ENCODE data around the gene LBX1.

Gene LBX1, protein sequence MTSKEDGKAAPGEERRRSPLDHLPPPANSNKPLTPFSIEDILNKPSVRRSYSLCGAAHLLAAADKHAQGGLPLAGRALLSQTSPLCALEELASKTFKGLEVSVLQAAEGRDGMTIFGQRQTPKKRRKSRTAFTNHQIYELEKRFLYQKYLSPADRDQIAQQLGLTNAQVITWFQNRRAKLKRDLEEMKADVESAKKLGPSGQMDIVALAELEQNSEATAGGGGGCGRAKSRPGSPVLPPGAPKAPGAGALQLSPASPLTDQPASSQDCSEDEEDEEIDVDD

DNA sequence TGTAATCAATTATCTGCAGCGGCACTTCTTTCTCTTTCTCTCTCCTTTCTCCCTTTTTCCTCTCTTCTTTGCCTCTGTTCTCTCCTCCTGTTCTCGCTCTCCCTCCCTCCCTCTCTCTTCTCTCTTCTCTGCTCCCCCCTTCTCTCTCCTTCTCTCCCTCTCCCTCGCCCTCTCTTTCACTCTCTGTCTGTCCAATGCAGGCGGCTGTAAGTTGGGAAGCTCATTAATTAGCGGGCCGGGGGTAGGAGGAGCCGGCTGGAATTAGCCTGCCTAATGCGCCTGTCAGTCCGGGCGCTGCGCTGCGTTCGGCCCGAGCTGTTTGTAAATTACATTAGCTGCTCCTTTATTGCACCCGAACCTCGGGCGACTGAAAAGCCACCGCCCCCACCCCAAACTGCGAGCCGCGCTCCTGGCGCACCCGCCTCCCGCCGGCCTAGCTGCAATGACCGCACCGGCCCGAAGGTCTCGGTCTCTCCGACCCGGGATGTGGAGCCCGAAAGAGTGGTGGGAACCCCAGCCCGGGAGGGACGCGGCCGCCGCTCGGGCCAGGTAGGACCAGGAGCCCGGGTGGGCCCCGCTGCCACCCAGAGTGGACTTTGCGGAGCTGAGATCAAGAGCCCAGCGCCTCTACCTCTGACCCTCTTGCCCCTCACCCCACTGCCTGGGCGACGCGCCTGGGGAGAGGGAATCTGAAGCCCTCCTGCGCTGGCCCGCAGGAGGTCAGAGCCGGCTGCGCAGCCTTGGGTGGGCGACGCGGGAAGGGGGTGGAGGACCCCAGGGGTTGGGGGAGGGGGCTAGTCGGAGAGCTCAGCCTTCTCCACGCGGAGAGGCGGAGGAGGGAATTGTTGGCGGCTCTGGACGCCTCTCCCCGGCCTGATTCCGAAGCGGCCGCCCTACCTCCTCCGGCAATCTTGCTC, at the start of gene LBX1:
LBX1 (minus strand) TSS at position 198 of the 917 bp plus-strand sequence. CDS start 648 bp downstream, outside the sequence.
- no peak for DNase-seq (ENCODE audit: low spot score)

DNA sequence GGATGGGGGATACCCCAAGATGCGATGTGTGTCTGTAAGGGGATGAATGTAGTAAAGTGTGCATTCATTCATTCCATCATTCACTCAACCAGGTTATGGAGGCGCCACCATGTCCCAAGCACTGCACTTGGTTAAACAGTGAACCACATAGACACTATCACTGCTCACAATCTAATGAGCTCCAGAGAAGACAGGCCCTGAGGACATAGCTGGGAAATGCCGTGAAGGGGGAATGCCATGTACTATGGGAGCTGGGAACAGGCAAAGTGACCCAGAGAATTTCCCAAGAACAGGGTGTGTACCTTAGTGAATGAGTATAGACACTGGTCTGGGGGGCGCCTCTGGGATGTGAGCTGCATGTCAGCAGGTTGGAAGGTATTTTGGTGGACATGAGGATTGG, 44.5 kb upstream of the LBX1 start:
- no peak for DNase-seq (ENCODE audit: low spot score)

DNA sequence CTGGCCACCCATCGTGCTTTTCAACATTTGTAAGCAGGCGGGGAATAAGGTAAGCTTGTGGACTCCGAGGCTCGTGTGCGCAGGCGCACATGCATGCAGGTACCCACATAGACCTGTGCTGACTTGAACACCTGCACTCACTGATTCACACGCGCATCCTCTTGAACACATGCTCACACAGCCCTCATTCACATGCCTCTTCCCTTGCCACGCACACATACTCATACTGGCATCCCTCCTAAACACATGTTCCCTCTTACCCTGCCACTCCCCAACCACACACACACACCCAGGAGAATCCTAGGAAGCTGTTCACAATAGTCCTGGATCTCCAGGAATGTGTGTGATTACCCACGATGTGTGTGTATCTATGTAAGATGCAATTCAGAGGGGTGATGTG, 44.1 kb upstream of the LBX1 start:
- DNase-seq (ENCODE audit: low spot score) = no peak

DNA sequence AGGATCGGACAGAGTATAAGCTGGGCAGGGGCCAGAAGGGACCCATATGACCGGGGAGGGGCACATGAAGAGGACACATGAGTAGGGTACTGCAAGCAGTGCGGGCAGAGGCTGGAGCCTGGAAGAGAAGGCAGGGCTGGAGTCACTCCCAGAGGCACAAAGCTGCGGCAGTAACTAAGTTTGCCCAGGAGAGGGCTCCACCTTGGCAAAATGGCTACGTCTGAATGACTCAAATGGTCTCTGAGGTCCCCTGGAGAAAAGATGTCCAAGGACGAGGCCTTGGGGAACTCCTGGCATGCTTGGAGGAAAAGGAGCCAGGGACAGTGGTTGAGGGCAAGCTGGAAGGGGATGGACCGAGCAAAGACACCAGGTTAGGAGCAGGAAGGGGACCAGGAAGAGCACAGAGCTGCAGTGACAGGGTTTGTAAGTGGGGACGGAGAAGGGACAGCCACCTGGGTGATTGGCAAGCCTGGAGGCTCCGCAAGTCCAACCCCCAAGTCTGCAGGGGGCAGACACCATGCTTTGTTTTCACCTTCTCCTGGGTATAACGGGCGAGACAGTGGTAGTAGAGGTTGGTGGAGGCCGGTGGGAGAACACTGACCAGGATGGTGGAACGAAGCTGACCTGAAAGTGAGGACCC, 43.1 kb upstream of the LBX1 start:
- peak; percentile 87 for DNase-seq (ENCODE audit: low spot score)

DNA sequence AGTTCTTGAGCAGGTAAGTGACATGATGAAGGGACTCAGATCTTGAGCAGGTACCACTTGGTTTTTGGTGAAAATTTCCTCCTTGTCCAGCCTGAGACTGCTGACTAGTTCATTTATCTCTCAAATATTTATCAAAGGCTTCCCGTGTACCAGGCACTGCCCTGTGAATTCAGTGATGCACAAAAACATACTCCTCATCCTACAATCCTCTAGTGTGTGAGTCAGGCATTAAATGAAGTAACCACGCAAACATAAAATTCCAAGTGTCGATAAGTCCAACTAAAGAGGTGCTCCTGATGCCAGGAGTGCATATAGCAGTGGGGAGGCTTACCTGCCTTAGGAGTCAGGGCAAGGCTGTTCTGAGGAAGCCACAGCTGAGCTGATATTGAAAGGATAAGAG, 41.5 kb upstream of the LBX1 start:
- no peak for DNase-seq (ENCODE audit: low spot score)

DNA sequence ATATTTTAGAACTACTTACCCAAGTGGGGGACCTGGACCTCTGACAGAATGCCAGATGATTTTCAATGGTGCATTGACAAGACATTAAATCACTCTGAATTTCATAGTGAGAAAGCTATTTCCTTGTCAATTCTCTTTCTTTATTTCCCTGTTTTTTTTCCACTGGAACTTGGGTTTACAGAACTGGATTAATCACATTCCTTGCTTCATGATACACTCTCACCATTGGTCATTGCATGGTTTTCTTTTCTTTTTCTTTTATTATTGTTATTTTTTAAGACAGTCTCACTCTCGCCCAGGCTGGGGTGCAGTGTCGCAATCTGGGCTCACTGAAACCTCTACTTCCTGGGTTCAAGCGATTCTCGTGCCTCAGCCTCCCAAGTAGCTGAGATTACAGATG, 38.5 kb upstream of the LBX1 start:
- DNase-seq (ENCODE audit: low spot score) = no peak

DNA sequence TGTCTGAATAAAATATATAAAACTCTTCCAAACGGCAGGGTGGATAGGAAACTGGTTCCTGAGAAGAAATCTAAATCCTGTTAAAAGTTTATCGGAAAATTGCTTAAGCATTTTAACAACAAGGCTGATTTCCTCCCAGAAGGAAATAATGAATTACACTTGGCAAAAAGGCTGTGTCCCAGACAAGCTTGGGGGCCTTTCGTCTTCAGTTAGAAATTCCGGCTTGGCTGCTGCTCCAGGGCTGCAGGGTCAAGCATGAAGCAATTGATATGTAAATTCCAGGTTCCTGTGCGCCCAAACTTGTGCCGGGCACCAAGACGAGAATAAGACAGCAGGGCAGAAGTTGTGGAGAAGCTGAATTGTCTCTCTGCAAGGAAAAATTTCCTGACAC, 38.0 kb upstream of the LBX1 start:
- no peak for DNase-seq (ENCODE audit: low spot score)

DNA sequence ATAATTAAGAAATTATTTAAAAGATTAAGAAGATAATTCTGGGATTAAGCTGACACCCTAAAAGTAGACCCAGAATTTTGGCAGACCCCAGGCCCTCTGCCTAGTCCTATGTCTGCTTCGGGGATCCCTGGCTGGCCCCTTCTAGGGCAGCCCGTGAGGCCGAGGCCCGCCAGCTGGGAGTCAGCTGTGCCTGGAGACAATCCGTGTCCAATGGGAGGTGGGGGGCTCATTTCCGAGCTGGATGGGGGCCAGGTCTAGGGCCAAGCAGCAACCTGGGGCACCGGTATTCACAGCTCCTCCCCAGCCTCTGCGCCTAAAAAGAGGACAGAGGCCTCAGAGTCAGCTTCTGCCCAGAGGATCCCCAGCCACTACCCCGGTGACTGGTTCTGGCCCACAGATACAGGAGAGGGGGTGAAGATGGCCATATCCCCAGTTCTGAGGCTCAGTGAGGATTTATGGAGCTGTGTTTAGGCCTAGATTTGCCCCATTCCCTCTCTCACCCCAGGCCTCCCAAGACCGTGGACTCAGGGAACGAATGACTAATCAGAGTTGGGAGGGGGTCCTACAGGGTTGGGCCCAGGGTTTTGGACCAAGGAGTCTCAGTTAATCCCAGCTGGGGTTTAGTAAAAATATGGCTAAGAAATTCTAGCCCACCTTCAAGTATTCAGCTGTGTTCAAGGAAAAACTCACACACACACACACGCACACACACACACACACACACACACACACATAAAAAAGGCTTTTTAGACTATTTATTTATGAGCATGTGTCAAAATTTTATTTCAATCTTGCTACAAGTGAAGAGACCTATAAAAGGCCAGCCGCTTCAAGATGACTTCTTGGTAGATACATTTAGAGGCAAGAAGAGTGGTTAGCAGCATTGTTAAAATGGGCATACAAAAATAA, 37.4 kb upstream of the LBX1 start:
- DNase-seq (ENCODE audit: low spot score) = no peak

DNA sequence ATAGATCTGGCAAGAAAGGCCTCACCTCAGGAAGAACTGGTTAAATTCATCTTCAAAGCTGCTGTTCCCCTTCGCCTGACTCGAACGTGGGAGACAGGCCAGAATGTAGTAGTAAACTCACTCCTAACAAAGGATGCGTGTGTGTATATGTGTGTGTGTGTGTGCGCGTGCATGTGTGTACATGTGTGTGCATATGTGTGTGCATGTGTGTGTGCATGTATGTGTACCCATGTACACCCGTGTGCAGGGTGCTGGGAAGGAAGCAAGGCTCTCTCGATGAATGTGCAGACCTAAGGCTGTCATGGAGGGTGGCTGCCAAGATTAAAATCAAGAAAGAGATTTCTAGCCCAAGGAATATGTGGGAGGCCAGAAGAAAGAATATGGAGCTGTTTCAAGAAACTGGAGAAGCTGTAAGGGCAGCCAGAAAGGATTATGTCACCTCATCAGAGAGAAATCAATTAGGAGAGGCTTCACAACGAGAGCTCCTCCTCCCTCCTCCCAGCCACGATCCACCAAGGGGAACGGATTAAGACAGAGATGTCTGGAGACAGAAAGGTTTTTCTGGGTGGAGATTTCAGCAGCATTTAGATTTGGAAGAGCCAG, 34.0 kb upstream of the LBX1 start:
- no peak for DNase-seq (ENCODE audit: low spot score)

DNA sequence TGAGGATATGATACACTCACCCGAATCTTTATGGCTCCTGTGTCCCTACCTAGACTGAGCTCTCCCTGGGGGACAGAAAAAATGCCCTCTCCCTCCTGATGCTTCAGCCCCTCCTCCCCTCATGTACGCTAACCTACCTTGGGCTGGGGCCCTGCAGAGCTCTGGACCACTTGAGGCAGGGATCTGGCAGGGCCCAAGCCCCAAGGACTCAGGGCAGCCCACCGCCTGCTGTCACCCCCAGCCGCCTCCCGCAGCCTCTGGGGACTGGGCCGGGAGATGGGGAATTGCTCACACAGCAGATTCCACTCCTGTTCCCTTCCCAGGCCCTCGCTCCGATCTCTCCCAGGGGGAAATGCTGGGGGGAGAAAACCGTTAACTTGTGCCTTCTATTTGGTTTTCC, 32.9 kb upstream of the LBX1 start:
- DNase-seq (ENCODE audit: low spot score) = no peak

DNA sequence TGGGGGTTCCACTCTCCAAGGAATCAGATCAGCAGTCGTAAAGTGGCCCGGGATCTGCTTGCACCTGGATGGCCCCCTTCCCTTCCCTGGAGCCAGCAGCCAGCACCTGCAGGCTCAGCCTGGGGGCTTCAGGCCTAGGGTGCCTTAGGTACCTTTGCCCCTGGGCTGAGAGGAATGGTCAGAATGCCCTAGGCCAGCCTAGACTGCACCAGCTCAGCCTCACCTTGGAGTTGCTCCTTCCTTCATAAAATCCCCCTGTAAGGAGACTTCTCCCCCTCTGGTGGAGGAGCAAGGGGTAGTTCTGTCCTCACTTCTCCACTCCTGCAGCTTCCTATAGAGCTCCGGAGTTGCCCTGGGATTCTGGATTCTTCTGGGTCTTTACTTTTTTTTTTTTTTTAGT, 32.4 kb upstream of the LBX1 start:
- no peak for DNase-seq (ENCODE audit: low spot score)

DNA sequence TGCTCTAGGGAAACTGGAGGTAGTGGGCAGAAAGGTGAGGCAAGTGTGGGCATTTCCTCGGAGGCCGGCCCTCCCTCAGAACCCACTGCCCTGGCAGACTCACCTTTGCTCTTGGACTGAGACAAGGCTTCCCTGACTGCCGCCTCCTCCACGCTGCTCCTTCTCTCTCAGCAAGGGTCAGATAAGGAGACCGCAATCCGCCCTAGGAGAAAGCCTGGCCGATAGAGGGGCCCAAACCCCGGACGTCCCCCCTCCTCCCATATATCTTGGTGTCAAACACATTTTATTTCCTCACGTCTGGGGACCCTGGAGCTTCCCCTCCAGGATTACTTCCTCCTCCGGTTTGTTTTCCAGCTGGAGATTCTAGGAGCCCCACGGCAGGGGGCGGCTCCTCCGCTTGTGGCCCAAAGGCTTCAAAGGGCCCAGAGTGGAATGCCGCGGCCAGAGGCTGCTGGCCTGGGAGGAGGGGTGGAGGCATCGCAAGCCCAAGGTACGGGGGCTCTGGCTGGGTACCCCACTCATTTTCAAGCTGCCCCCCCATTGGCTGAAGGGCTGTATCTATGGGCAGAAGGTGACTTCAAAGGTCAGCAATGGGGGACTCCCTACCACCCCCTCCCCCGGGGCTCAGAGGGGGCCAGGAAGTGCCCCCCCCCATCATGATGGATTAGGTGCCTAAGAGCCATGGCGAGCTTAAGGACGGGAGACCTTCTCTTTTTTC, 31.7 kb upstream of the LBX1 start:
- no peak for DNase-seq (ENCODE audit: low spot score)

DNA sequence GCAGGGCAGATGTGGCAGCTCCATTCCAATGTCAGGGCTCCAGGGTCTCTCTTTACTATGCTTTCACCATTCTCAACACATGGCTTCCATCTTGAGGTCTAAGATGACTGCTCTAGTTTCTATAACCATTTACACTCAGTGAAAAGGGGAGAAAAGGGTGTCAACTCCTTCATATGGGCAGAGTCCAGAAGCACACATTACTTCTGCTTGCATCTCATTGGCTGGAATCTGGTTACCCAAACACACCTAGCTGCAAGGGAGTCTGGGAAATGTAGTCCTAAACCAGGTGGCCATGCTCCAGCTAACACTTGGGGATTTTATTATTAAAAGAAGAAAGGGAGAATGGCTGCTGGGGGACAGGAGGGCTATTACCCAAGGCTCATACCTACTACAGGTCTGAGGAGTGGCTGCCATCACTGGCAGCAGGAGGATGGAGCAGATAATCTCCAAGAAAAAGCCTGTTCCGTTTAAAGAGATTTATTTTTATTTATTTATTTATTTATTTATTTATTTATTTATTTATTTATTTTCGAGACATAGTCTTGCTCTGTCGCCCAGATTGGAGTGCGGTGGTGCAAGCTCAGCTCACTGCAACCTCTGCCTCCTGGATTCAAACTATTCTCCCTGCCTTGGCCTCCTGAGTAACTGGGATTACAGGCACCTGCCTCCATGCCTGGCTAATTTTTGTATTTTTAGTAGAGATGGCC, 29.1 kb upstream of the LBX1 start:
- DNase-seq (ENCODE audit: low spot score) = no peak

DNA sequence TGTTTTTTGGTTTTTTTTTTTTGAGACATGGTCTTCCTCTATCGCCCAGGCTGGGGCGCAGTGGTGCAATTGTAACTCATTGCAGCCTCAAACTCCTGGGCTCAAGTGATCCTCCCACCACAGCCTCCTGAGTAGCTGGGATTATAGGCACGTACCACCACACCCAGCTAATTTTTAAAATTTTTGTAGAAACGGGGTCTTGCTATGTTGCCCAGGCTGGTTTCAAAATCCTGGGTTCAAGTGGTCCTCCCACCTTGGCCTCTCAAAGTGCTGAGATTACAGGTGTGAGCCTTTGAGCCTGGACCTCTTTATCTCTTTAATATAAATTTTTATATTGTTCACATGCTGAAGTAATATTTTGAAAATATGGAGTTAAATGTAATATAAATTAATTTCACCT, 28.2 kb upstream of the LBX1 start:
- DNase-seq (ENCODE audit: low spot score) = no peak

DNA sequence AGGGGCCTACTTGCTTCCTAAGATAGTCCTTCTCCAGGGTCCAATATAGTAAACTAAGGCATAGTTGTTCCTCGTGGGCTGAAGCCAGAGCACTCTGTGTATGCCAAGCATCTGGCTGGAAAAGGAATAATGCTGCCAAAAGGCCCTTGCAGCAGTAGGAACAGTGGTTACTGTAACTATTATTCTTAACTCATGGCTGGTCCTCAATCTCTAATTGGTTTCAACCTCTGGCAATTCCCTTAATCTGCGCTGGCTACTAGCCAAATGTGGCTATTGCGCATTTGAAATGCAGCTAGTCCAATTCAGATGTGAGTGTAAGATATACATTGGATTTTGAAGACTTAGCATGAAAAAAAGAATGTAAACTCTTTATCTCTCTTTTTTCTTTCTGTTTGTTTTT, 27.8 kb upstream of the LBX1 start:
- DNase-seq (ENCODE audit: low spot score) = no peak

DNA sequence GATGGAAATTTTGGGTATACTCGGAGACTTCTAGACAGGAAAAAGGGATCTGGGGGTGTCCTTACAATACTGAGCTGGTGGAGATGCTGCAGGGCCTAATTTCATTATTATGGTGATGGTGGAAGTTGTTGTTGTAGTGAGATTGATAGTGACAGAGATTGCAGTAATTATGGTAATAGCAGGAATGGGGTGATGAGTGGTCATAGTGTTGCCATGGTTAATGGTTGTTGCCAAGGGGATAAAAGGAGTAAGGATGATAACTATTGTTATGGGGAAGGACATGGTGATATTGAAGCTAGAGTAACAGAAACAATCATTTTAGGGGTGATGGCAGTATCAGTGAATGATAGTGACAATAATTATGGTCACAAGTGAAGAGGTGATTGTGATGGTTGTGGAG, 27.1 kb upstream of the LBX1 start:
- no peak for DNase-seq (ENCODE audit: low spot score)

DNA sequence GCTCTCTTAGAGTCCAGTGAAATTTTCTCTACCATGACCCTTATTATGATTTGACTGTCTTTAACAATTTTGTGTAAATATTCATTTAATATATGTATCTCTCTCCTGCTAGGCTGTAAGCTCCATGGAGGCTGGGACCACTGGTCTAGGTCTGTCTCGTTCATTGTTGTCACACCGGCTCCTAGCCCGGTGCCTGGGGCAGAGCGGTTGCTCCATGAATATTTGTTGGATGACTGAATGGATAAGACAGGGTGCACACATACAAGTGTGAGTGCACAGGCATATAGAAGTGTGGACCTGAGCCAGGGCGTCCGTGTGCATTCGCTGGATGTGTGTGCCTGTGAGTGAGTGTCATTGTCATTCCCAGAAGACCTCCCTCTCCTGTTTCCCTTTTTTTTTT, 20.9 kb upstream of the LBX1 start:
- no peak for DNase-seq (ENCODE audit: low spot score)

DNA sequence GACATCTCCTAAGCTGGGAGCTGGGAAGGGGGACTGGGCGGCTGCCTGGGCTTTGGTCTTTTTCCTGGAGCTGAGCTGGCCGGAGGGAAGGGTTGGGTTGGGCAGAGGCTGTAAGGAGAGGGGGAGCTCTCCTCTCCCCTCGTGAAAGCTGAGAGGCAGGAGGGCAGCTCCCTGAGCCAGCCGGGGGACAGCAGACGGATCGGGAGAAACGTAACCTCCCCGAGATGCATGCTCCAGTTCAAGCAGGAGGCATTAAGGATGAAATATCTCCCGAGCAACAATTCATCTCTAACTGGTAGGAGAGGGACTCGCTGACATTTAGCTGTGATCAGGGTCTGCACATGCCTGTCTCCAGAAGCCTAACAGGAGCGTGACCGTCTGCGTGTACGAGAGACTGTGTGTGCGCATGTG, 19.9 kb upstream of the LBX1 start:
- DNase-seq (ENCODE audit: low spot score) = no peak

DNA sequence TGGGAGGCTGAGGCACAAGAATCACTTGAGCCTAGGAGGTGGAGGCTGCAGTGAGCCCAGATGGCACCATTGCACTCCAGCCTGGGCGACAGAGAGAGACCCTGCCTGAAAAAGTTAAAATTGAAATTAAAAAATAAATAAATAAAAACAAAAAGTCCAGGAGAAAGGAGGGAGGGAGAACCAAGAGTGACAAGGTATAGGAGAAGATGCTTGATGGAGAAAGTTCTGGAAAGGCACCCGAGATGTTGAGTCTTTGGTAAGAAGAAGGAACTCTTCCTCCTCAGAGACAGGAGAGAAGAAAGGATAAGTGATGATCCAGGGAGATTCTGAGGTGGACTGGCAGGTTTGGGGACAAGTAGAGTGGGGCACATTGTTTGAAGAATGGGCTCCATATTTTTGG, 17.4 kb upstream of the LBX1 start:
- no peak for DNase-seq (ENCODE audit: low spot score)

Measured in AG08395 (cell line).